ENCODE measurements around the gene ZNF106. TPM values are rescaled to one million over a fixed set of nuclear protein-coding genes. Genes with fewer than 3 reads are reported as not detected.

ZNF106 gene
- total RNA-seq, 1 experiment from 2014 or later = 34.7 TPM

DNA sequence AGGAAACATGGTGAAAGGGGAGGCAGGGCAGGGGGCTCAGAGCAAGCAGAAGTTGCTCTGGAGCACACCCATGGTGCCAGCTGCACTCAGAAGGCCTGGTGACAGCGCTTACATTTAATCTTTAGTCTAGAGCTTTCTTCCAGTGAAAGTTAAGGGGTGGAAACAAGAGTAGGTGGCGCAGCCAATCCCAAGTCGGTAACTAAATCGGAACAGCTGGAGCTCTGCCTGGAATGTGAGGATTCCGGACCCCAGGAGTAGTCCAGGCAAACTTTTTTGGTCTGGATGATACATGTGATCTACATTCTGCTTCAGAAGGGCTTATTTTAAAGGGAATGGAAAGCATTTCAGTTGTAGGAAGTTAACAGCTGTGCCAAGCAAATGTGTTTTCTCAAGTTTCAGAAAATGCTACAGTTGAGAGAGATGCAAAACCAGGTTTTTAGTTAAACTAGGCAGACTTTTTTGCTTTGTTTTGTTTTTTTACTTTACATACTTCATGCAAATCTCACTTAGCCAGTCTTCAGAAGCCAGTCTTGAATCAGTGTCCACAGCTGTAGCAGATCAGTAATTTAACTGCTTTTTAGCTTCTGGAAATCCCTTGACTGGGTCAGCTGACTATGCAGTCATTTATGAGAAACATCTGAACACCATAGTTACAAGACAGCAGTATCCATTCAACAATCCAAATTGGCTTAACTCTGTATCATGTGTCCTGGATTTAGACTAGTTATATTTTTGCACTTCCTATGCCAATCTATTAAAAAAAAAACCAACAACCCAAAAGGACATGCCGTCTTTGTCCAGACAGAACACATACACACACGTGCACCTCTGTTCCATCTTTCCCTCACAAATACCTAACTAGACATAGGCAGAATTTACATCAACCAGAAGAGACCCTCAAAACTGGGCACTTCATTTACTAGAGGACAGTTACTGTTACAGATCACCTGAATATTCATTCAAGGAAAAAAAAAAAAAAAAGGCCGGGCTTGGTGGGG, 33.2 kb downstream of the ZNF106 start:
- intact Hi-C loops (cut with micrococcal nuclease; ENCODE audit: unreplicated experiment) = no loop called here
- Mint-ChIP-seq H3K36me3 (ENCODE audit: insufficient read depth, unreplicated experiment) (no peaks in the 10 kb centered on the region), H3K4me3 (ENCODE audit: low read depth, unreplicated experiment) (no peak overlapping the region), H3K27me3 (ENCODE audit: unreplicated experiment) (no peaks in the 10 kb centered on the region), H3K9me3 (ENCODE audit: low read depth, unreplicated experiment) (no peaks in the 10 kb centered on the region), H3K4me1 (ENCODE audit: low read depth, unreplicated experiment) (no peaks in the 10 kb centered on the region), H3K27ac (ENCODE audit: unreplicated experiment) (no peak overlapping the region)
- TF ChIP-seq, protein P1, sequence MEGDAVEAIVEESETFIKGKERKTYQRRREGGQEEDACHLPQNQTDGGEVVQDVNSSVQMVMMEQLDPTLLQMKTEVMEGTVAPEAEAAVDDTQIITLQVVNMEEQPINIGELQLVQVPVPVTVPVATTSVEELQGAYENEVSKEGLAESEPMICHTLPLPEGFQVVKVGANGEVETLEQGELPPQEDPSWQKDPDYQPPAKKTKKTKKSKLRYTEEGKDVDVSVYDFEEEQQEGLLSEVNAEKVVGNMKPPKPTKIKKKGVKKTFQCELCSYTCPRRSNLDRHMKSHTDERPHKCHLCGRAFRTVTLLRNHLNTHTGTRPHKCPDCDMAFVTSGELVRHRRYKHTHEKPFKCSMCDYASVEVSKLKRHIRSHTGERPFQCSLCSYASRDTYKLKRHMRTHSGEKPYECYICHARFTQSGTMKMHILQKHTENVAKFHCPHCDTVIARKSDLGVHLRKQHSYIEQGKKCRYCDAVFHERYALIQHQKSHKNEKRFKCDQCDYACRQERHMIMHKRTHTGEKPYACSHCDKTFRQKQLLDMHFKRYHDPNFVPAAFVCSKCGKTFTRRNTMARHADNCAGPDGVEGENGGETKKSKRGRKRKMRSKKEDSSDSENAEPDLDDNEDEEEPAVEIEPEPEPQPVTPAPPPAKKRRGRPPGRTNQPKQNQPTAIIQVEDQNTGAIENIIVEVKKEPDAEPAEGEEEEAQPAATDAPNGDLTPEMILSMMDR (IDR thresholded peaks at IDR 0.05; ENCODE audit: unreplicated experiment) = no peak
- CTCF ChIA-PET = no interaction called here
- DNase-seq = no peak
- no TSS peak for BruUV-seq (replicated peaks)

DNA sequence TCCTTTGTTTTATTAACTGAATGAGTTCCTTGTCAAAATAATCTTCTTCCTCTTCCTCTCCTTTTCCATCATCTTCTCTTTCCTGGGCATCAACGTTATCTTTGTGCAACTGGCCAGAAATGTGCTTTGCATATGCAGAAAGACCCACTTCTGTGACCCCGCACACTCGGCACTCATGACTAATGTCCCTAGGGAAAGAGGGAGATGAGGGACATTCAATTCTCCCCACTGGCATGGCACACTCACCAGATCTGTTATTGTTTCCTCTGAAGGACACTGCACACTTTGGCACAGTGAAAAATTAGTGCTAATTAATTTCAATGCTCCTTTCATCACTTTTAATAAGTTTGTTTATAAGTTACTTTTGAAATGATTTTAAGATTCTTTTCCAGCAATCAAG, 34.0 kb downstream of the ZNF106 start:
- CTCF ChIA-PET = interaction anchor here (0.6 kb wide), 1 partner anchor 964 kb away, joined by 5 read pairs; no protein-coding TSS in a partner anchor
- TF ChIP-seq, protein P1 (IDR thresholded peaks at IDR 0.05; ENCODE audit: unreplicated experiment) = no peak
- H3K36me3 Mint-ChIP-seq (ENCODE audit: insufficient read depth, unreplicated experiment) = no peaks in the 10 kb centered on the region
- H3K27me3 Mint-ChIP-seq (ENCODE audit: unreplicated experiment) = no peaks in the 10 kb centered on the region
- intact Hi-C loops (cut with micrococcal nuclease; ENCODE audit: unreplicated experiment) = no loop called here
- H3K4me1 Mint-ChIP-seq (ENCODE audit: low read depth, unreplicated experiment) = no peaks in the 10 kb centered on the region
- no peak overlapping the region for H3K4me3 Mint-ChIP-seq (ENCODE audit: low read depth, unreplicated experiment)
- no TSS peak for BruUV-seq (replicated peaks)
- H3K27ac Mint-ChIP-seq (ENCODE audit: unreplicated experiment) = no peak overlapping the region
- DNase-seq = no peak
- H3K9me3 Mint-ChIP-seq (ENCODE audit: low read depth, unreplicated experiment) = no peaks in the 10 kb centered on the region

DNA sequence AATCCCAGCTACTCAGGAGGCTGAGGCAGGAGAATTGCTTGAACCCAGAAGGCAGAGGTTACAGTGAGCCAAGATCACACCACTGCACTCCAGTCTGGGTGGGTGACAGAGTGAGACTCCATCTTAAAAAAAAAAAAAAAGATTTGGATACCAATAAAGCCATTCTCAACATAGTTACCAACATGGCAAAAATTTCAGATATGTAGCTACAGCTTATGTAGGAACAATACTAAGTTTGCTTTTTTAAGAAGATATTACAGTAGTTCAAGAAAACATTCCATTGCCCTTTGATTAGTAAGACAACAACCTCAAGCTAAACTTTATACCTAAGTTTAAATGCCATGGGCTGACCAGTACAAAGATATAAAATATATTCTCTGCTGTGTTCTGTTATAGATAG, 34.4 kb downstream of the ZNF106 start:
- Mint-ChIP-seq H3K4me3 (ENCODE audit: low read depth, unreplicated experiment) (no peak overlapping the region), H3K36me3 (ENCODE audit: insufficient read depth, unreplicated experiment) (no peaks in the 10 kb centered on the region), H3K27ac (ENCODE audit: unreplicated experiment) (no peak overlapping the region), H3K9me3 (ENCODE audit: low read depth, unreplicated experiment) (no peaks in the 10 kb centered on the region), H3K27me3 (ENCODE audit: unreplicated experiment) (no peaks in the 10 kb centered on the region), H3K4me1 (ENCODE audit: low read depth, unreplicated experiment) (no peaks in the 10 kb centered on the region)
- no TSS peak for BruUV-seq (replicated peaks)
- intact Hi-C loops (cut with micrococcal nuclease; ENCODE audit: unreplicated experiment) = no loop called here
- TF ChIP-seq, protein P1 (IDR thresholded peaks at IDR 0.05; ENCODE audit: unreplicated experiment) = no peak
- CTCF ChIA-PET = interaction anchor here (0.6 kb wide), 1 partner anchor 964 kb away, joined by 5 read pairs; no protein-coding TSS in a partner anchor
- no peak for DNase-seq

DNA sequence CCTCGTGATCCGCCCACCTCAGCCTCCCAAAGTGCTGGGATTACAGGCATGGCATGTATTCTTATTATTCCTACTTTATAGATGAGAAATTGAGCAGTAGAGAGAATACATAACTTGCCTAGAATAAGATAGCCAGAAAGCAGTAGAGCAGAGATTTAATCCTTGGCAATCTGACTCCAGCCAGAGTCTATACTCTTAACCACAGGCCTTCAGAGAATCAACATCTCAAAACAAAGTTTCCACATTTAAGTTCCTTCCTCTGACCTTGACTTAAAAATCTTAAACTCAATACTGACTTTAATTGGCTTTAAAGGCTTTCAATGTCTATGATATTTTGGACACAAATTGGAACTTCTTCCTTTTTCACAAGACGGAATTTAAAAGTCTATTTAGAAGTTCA, 37.1 kb downstream of the ZNF106 start:
- no peaks in the 10 kb centered on the region for H3K9me3 Mint-ChIP-seq (ENCODE audit: low read depth, unreplicated experiment)
- H3K4me3 Mint-ChIP-seq (ENCODE audit: low read depth, unreplicated experiment) = no peak overlapping the region
- no peaks in the 10 kb centered on the region for H3K36me3 Mint-ChIP-seq (ENCODE audit: insufficient read depth, unreplicated experiment)
- CTCF ChIA-PET = no interaction called here
- intact Hi-C loops (cut with micrococcal nuclease; ENCODE audit: unreplicated experiment) = no loop called here
- no peak for DNase-seq
- no TSS peak for BruUV-seq (replicated peaks)
- TF ChIP-seq, protein P1 (IDR thresholded peaks at IDR 0.05; ENCODE audit: unreplicated experiment) = no peak
- H3K4me1 Mint-ChIP-seq (ENCODE audit: low read depth, unreplicated experiment) = no peaks in the 10 kb centered on the region
- no peaks in the 10 kb centered on the region for H3K27me3 Mint-ChIP-seq (ENCODE audit: unreplicated experiment)
- H3K27ac Mint-ChIP-seq (ENCODE audit: unreplicated experiment) = no peak overlapping the region
